Measurements from ENCODE around the gene PRR36.
A peak's percentile ranks its signal among the peaks of the same experiment; 100 is the strongest.
"Not testable (repeated sequence)": the region's sequence is repeated elsewhere in the genome, so short reads cannot be mapped to it uniquely, and the experiment has no call there.

The PRR36 gene

DNA sequence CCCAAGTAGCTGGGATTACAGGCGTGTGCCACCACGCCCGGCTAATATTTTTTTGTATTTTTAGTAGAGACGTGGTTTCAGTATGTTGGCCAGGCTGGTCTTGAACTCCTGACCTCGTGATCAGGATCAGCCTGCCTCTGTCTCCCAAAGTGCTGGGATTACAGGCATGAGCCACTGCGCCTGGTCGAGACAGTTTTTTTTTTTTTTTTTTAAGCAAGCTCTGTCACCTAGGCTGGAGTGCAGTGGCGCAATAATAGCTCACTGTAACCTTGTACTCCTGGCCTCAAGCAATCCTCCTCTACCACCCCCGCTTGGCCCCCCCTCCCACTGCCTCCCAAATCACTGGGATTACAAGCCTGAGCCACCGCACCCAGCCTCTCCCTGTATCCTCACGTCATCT is 23.1 kb upstream of the PRR36 start:
- no peak for DNase-seq

DNA sequence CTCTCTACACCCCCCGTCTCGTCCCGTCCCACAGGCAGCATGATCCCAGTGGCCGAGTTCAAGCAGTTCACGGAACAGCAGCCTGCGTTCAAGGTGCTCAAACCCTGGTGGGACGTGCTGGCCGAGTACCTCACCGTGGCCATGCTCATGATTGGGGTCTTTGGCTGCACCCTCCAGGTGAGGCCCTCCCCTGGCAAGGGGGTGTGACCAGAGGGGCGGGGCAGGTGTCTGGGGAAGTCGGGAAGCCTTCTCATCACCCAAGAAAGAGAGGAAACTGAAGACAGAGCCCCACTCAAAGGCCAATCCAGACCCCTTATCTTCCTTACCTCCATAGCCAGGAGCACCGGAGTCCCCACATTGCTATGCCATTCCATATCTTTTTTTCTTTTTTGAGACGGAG is 21.4 kb upstream of the PRR36 start:
- DNase-seq: no peak

DNA sequence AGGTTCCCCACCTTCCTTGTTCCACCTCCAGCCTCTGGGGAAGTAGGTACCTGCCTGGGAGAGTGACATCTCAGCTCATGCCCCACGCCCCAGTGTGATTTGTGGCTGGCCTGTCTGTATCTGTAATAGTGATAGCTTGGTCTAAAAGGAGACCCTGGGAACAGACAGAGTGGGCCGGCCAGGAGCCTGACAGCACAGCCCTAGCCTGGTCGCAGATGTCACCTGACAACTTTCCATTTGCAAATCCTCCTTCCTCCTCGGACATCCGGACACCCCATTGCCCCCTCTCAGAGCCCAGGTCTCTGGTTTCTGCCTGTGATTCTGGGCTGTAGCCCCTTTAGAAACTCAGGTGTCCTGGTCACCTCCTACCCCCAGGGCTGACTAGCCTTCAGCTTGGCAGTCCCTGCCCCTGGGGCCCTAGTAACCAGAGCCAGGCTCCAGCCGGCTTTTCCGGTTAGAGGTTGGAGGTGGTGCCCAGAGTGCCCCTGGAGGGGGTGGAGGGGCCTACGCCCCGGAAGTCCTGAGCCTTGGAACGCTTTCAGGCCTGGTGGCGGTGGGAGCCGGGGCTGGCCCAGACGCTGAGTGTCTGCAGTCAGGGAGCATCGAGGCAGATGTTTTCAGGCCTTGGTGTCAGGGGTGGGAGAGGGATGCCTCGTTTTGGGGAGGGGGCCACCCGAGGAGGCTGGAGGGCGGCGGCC is 20.6 kb upstream of the PRR36 start:
- DNase-seq: no peak

DNA sequence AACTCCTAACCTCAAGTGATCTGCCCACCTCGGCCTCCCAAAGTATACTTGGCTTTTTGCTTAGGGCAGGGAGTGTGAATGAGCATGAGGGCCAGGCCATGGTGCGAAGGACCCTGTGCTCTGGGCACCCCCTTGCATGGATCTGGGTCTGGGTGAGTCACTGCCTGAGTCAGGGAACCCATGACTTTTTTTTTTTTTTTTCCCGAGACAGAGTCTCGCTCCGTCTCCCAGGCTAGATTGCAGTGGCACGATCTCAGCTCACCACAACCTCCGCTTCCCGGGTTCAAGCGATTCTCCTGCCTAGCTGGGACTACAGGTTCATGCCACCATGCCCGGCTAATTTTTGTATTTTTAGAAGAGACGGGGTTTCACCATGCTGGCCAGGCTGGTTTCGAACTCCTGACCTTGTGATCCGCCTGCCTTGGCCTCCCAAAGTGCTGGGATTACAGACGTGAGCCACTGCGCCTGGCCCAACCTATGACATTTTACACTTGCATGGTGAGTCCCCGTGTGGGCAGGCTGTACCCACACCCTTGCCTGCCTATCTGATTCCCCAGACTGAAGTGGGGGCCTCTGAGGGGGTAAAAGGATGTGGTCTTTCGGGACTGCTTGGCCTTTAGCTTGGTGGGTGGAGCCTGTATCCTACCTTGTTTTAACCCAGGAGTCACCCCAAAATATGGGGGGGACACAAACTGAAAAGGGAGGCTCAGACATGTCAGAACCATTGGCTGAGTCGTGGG is 19.3 kb upstream of the PRR36 start:
- not testable (repeated sequence) for DNase-seq

DNA sequence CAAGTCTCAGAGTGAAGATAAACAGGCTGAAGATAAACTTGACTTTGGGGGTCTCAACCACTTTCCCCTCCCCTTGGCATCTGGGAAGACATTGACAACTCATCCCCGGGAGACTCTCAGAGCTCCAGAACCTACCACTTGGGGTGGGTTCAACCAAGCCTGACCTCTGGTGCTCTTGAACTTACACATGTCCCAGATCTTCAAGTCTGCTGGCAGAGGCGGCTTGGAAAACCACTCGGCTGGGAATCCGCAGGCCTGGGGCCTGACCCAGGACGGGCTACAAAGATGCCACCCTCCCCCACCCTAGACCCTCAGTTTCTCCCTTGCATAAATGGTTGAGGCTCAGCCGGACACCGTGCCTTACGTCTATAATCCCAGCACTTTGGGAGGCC is 14.6 kb upstream of the PRR36 start:
- no peak for DNase-seq

DNA sequence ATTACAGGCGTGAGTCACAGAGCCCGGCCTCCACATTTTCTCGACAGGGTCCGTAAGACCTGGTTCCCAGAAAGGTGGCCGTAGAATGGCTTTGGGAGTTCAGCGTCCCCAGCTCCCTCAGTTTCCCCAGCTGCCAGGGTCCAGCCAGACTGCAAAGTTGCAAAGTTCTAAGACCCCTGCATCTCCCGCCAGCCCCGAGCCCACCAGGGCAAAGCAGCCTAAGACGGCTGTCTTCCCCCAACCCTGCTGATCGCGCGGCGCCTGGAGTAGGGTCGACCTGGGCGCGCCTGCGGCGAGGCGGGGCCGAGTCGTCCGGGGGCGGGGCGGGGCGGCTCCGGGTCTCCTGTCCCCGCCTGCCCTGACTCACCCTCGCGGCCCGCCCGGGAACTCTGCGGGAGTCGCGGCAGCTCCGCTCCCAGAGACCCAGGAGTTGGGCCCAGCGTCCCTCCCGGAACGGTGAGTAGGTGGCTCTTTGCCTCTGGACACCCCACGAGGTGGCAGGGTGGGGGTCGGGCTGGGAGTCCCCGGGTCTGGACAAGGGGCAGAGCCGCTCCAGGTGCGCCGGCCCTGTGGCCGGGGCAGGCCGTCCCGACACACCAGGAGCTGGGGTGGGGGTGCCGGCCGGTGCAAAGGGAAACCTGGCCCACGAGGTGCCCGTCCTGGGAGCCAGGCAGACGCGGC is 14.1 kb upstream of the PRR36 start, which contains the start of gene LRRC8E:
LRRC8E (plus strand) TSS at position 366 of the 681 bp plus-strand sequence. CDS start 7,094 bp downstream, outside the sequence.
- peak; percentile 60 for DNase-seq

DNA sequence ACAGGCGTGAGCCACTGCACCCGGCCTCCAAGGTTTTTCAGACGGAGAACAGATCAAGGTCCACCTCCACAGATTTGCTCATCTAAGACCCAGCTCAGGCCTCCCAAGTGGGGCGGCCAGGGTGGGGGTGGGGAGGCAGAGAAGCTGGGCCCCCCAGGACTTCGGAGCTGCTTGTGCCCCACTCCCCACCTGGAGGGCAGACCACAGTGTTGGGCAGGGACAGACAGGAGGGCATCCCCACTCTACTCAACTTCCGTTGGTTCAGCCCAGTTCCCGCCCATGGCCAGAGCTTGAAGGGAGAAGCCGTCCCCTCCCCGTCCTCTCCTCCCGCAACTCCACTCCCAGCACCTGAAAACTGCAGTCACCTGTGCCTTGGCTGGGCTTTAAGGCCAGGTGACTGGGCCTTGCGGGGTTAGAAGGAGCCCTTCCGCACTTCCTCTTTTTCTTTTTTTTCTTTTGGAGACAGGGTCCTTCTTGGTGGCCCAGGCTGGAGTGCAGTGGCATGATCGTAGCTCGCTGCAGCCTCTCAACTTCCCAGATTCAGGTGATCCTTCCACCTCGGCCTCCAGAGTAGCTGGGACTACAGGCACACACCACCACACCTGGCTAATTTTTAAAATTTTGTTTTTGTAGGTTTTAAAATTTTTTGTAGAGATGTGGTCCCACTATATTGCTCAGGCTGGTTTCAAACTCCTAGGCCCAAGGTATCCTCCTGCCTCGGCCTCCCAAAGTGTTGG is 13.4 kb upstream of the PRR36 start:
- DNase-seq: no peak

DNA sequence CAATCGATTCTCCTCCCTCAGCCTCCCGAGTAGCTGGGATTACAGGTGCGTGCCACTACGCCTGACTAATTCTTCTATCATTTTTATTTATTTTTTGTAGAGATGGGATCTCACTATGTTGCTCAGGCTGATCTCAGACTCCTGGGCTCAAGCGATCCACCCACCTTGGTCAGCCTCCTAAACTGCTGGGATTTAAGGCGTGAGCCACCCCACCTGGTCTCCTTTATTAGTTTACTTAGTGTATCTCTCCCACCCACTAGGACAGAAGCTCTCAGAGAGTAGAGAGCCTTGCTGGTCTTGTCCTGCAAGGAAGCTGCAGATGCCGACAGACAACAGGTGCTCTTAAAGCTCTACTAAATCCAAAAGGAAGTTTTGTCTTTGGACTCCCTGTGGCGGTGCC is 11.6 kb upstream of the PRR36 start:
- DNase-seq: no peak

DNA sequence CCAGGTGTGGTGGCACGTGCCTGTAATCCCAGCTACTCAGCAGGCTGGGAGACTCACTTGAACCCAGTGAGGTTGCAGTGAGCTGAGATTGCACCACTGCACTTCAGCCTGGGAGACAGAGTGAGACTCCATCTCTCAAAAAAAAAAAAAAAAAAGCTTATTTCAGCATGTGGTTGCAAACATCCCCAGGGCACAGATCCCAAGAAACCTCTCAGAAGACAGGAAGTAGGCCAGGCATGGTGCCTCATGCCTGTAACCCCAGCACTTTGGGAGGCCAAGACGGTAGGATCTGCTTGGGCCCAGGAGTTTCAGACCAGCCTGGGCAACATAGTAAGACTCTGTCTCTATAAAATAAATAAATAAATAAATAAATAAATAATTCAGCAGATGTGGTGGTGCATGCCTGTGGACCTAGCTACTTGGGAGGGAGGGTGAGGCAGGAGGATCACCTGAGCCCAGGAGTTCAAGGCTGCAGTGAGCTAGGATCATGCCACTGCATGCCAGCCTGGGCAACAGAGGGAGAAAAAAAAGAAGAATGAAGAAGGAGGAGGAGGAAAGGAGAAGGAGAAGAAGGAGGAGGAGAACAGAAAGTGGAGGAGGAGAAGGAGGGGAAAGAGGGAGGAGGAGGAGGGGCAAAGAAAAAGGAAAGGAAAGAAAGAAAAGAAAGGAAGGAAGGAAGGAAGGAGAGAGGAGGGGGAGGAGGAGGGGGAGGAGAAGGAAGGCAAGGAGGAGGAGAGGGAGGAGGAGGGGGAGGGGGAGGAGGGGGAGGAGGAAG is 9.8 kb upstream of the PRR36 start:
- DNase-seq: no peak

DNA sequence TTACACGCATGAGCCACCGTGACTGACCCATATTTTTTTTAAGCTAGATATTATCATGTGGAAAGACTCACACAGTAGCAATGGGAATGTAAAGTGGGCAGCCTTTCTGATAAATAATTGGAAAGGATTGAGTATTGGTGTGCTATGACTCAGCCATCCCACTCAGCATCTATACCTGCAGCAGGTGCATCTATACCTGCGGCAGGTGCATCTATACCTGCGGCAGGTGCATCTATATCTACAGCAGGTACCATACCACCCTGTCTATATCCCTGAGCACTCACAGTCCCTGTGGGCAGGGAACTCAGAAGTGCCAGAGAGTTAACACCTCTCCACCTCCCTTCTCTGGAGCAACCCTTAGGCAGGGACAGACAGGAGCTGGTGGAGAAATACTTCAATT is 8.9 kb upstream of the PRR36 start:
- no peak for DNase-seq

DNA sequence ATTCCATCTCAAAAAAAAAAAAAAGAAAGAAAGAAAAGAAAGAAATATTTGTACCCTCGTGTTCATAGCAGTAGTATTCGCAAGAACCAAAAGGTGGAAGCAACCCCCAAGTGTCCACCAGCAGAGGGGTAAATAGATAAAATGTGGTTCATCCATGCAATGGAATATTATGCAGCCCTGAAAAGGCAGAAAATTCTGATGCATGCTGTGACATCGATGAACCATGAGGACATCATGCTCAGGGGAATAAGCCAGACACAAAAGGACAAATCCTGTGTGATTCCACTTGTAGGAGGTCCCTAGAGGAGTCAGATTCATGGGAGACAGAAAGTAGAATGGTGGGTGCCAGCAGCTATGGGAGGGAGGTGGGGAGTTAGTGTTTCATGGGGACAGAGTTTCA is 7.7 kb upstream of the PRR36 start:
- no peak for DNase-seq

DNA sequence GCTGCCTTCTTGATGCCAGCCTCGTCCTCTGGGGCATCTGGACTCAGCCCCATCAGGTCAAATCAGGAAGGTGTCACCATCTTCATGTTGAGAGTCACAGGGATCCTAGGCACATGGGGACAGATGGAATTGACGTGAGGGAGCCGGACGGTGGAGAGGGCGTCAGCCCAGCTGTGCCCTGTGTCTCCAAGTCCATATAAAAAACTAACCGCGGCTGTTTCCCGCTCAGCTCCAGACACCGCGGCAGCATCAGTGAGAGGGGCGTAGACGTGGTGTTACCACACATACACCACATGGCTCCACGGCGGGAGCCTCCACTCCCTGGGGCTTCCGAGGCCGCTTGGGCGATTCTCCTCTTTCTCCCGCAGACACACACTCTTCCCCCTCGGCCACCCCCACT is 5.6 kb upstream of the PRR36 start:
- DNase-seq: no peak

DNA sequence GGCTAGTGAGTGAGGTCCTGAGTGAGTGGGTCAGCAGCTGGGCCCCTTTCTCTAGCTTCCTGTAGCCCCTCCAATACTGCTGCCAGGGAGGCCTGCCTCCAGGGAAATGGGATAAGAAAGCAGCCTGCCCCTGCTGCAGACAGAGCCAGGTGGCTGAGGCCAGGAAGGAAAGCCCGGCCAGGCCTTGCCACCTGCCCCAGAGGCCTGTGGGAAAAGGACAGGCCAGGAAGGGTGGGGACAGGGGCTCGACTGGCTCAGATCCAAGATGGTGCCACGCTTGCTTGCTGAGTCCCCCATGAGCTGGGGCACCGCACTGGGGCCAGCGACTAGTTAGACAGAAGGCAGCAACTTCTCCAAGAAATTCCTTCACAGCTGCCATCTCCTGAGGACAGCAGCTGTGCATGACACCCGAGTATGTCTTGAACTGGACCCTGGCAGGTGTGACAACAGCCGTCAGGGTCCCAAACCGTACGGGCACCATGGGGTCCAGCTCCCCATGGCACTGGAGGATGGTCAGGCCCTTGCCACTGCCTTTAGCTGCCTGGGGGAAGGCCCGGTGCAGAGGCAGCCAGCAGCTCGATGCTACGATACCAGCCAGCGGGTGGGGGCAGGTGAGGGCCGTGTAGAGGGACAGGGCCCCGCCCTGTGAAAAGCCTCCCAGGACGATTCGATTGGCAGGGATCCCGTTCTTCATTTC is 5.1 kb upstream of the PRR36 start:
- no peak for DNase-seq

DNA sequence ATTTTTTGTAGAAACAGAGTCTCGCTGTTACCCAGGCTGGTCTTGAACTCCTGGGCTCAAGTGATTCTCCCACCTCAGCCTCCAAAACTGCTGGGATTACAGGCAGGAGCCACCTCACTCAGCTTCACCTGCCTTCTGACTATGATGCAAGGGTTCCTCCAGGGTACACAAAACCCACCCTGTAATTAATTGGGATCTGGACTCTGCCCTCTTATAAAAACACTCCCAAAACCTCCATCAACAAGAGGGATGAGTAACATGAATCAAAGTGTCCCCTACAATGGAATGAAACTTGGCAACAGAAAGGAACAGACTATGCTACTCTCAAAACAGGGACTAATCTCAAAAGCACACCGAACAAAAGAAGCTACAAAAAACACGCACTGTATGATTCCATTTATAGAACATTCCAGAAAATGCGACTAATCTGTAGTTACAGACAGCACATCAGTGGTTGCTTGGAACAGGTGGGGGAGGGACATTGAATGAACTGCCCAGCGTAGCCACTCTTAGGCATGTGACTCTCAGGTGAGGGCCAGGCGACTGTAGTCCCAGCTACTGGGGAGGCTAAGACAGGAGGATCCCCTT is 3.2 kb upstream of the PRR36 start:
- DNase-seq: no peak

DNA sequence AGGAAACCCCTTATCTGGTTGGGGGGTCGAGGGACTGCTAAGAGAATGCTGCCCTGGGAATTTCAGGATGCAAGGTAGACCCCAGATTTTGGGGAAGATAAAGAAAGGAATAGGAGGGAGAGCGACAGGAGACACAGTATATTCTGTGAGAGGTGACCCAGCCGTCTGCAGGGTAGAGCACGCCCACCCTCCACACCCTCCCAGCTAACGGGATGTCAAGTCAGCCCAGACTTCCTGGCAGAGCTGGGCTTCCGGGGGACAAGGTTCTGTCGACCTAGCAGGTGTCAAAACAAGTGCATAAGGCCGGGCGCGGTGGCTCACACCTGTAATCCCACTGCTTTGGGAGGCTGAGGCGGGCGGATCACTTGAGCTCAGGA is 695 bp upstream of the PRR36 start:
- DNase-seq: no peak

DNA sequence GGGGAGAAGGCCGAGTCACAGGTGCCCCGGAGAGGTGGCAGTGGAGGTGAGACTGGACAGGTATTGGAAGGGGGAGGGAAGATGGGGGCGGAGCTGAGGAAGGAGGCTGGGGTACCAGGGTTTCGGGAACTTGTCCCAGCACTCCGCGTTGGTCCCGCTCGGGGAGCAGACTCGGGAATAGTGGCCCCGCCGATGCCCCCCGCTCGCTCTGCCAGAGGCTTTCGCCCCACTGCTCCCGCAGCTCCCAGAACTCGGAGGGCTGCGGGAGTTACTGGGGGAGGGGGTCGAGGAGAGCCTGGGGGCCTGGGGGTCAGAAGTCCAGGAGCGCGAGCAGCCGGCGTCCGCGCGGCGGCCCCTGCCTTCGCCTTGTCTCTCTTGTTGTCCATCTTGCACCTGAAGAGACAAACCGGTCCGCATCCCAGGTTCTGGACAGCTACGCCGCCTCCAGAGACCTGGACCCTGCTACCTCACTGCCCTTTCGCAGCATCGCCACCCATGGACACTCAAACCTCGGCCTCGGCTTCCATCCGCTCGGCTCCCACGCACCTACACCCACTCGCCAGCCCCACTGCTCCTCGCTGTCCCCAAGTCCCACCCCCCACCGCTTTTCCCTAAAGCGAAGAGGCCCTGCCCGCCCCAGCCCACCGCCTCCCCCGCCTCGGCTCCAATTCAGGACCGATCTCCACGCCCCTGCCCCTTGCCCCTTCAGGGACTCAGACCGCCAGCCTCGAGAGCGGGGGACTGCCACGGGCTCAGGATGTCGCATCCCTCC is 700 bp downstream of the PRR36 start:
- no peak for DNase-seq

DNA sequence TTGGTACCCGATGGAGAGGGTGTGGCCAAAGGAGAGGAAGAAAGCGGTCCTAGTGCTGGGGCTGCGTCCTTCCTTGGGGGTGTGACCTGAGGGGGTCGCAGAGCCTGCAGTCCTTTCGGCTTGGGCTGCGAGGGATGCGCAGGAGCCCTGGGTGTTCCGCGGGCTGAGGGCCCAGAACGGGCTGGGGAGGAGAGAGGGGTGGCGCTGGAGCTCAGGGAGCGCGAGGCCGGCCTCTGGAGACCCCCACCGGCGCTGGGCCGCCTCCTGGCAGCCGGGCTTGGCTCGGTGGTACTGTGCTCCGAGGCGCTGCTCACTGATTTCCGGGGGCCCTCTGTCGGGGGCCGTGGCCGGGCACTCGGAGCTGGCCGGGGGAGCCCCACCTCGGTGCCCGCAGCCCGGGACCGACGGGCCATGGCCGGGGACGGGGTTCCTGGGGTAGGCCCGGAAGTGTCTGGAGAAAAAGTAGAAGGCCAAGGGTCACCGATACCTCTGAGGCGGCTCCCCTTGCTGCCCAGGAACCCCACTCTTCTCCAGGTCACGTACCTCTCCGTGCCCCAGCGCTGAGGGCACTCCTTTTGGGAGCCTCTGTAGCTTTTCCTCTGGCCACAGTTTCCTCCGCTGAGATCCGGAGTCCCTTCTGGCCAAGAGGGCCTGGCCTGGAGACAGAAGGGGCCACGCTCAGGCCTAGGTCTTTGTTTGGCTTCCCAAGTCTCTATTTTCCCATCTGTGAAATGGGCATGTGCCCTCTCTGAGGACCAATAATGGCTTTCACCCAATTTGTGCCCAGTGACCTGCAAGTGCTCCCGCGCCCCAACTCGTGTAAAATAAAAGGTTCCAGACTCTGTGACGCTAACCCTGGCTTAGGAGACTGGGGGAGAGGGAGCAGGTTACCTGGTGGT is 1.6 kb downstream of the PRR36 start:
- no peak for DNase-seq

DNA sequence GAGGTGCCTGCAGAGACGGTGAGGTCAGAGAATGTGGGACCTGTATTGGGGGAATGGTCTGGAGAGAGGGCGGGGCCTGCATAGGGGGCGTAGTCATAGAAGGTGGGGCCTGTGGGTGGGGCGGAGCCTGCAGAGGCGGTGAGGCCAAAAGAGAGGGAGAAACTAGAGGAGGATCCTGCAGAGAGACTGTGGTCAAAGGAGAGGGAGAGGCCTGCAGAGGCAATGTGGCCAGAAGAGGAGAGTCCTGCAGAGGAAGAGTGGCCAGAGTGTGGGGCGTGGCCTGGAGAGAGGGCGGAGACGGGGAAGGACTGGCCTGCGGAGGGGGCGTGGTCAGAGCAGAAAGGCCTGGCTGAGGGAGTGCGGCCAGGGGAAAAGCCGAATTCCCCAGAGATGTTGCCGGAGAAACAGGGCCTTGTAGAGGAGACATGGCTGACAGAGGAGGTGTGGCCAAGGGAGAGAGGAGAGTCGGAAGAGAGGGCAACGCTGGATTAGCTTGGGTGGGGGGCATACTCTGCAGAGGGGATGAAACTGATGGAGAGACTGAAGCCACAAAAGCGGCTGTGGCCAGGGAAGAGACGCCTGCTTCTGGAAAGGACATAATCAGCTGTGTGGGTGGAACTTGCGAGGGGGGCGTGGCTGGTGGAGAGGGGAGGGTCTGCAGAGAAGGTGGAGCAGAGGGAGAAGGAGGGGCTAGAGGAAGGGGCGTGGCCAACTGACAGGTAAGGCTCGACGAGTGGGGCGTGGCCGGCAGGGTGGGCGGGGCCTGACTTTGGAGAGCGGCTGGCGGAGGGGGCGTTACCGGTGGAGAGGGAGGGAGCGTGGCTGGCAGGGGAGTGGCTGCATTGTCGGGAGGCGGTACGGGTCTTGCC is 2.5 kb downstream of the PRR36 start:
- DNase-seq: peak; percentile 91

All from T1000 (cell line).